ENCODE results near the gene RUNX2.

DNA sequence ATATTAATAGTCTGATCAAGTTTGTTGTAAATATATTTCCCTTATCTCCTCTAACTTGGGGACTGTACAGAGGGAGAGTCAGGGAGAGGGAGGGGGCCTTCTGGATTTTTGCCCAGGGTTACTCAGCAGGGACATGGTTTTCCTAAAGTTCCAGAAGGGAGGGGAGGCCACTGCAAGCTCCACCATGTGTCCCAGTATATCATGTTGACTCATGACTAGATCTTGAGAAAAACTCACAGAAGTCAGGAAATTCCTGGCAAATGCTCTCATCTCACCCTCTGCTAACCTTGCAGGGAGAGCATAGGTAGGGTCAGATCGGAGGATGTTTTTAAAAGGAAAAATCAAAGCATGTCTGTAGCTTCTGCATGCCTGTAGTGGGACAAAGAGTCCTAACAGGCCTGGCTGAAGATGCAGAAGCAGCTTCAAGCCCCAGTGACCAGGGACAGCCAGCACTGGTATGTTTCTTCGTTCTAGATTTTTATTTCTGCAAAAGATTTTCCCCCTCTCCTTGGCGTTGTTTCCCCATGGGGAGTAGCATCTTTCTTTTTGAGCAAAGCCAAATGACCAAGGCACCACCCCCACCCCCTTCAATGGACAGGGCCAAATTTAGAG lies 322.5 kb downstream of the RUNX2 start:
- TF ChIP-seq, protein P1, sequence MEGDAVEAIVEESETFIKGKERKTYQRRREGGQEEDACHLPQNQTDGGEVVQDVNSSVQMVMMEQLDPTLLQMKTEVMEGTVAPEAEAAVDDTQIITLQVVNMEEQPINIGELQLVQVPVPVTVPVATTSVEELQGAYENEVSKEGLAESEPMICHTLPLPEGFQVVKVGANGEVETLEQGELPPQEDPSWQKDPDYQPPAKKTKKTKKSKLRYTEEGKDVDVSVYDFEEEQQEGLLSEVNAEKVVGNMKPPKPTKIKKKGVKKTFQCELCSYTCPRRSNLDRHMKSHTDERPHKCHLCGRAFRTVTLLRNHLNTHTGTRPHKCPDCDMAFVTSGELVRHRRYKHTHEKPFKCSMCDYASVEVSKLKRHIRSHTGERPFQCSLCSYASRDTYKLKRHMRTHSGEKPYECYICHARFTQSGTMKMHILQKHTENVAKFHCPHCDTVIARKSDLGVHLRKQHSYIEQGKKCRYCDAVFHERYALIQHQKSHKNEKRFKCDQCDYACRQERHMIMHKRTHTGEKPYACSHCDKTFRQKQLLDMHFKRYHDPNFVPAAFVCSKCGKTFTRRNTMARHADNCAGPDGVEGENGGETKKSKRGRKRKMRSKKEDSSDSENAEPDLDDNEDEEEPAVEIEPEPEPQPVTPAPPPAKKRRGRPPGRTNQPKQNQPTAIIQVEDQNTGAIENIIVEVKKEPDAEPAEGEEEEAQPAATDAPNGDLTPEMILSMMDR (IDR thresholded peaks at IDR 0.05): no peak
- TF ChIP-seq USF1 (IDR thresholded peaks at IDR 0.05; ENCODE audit: borderline replicate concordance, low read depth): no peak
- TF ChIP-seq USF2 (IDR thresholded peaks at IDR 0.05; ENCODE audit: borderline replicate concordance, low read depth, low read length): no peak
